ENCODE data around the gene ENTHD1. TPM values are rescaled to one million over a fixed set of nuclear protein-coding genes. Genes with fewer than 3 reads are reported as not detected.
A peak's percentile ranks its signal among the peaks of the same experiment; 100 is the strongest.

Gene ENTHD1
- not detected for total RNA-seq

GRCh38 chr22:39893526-39893925 lies at the start of gene ENTHD1:
Gene ENTHD1, minus strand, starts transcription at chr22:39893760. Its CDS starts 6,012 bp downstream, at chr22:39887748.
- H3K4me1 ChIP-seq: peaks cover 0 to 3% (median 0%) of the 10 kb centered on the region in 4 donors
- no peaks in the 10 kb centered on the region for H3K27me3 ChIP-seq
- H3K36me3 ChIP-seq: no peaks in the 10 kb centered on the region
- no peak for DNase-seq
- H3K27ac ChIP-seq: no peak within 1 kb of the TSS
- H3K4me3 ChIP-seq: no peak within 1 kb of the TSS
- TF ChIP-seq CTCF (IDR thresholded peaks at IDR 0.05) (no peak), POLR2A (IDR thresholded peaks at IDR 0.05) (no peak)
- H3K9me3 ChIP-seq: no peaks in the 10 kb centered on the region

GRCh38 chr22:39943337-39943736 lies 49.8 kb upstream of the ENTHD1 start:
- Histone ChIP-seq H3K4me1 (peaks cover 0 to 10% (median 0%) of the 10 kb centered on the region in 4 donors), H3K4me3 (no peak overlapping the region), H3K36me3 (no peaks in the 10 kb centered on the region), H3K27me3 (no peaks in the 10 kb centered on the region), H3K27ac (peak overlapping the region in 1 of 4 donors; percentile 26), H3K9me3 (no peaks in the 10 kb centered on the region)
- DNase-seq: no peak
- TF ChIP-seq POLR2A (IDR thresholded peaks at IDR 0.05) (no peak), CTCF (IDR thresholded peaks at IDR 0.05) (no peak)

GRCh38 chr22:39942439-39943230 lies 49.1 kb upstream of the ENTHD1 start:
- Histone ChIP-seq H3K4me3 (no peak overlapping the region), H3K4me1 (peaks cover 0 to 10% (median 0%) of the 10 kb centered on the region in 4 donors), H3K9me3 (no peaks in the 10 kb centered on the region), H3K36me3 (no peaks in the 10 kb centered on the region), H3K27me3 (no peaks in the 10 kb centered on the region), H3K27ac (peak overlapping the region in 1 of 4 donors; percentile 26)
- DNase-seq: no peak
- TF ChIP-seq CTCF (IDR thresholded peaks at IDR 0.05) (no peak), POLR2A (IDR thresholded peaks at IDR 0.05) (no peak)

GRCh38 chr22:39941601-39942000 lies 48.0 kb upstream of the ENTHD1 start:
- no peaks in the 10 kb centered on the region for H3K36me3 ChIP-seq
- no peaks in the 10 kb centered on the region for H3K27me3 ChIP-seq
- TF ChIP-seq POLR2A (IDR thresholded peaks at IDR 0.05) (no peak), CTCF (IDR thresholded peaks at IDR 0.05) (no peak)
- H3K4me1 ChIP-seq: peaks cover 0 to under 1% (median 0%) of the 10 kb centered on the region in 4 donors
- H3K9me3 ChIP-seq: no peaks in the 10 kb centered on the region
- no peak for DNase-seq
- H3K27ac ChIP-seq: no peak overlapping the region
- H3K4me3 ChIP-seq: no peak overlapping the region

GRCh38 chr22:39940757-39941305 lies 47.3 kb upstream of the ENTHD1 start:
- no peaks in the 10 kb centered on the region for H3K4me1 ChIP-seq
- TF ChIP-seq CTCF (IDR thresholded peaks at IDR 0.05) (peak in 2 of 6 experiments; percentile 28 to 45), POLR2A (IDR thresholded peaks at IDR 0.05) (no peak)
- H3K9me3 ChIP-seq: no peaks in the 10 kb centered on the region
- H3K27me3 ChIP-seq: no peaks in the 10 kb centered on the region
- no peaks in the 10 kb centered on the region for H3K36me3 ChIP-seq
- no peak for DNase-seq
- H3K4me3 ChIP-seq: no peak overlapping the region
- peak overlapping the region in 1 of 4 donors; percentile 36 for H3K27ac ChIP-seq

Data from Peyer's patch (tissue), 4 donors.